Pancreas (tissue), 10 donors: ENCODE data around the gene PCK2. TPM values are rescaled to one million over a fixed set of nuclear protein-coding genes. Genes with fewer than 3 reads are reported as not detected.

Experiments used
- ATAC-seq, 4 donors: fragments of 200-7000 bp; cut with Tn5 transposase; one replicate each; pipeline versions ENCODE4 v1.8.0 to v1.9.1; 2020; ENCODE audit warnings: mild to moderate bottlenecking in 4 of 4, moderate library complexity in 4 of 4
- DNase-seq, 6 donors: peaks; one replicate each; pipeline ENCODE4 v3.0.0-alpha.2; 2020
- FAIRE-seq: peaks from 2 replicates; lab custom pipeline; 2012; peaks lifted over from hg19 to GRCh38; lab: Jason Lieb, UNC
- H3K27ac ChIP-seq, 4 donors: fragments of 200-600 bp; sonication (generic); 1 replicate in 3 of 4; 2 replicates in 1 of 4; pipeline versions ENCODE4 v1.5.0 to v1.8.0; 2020
- H3K27me3 ChIP-seq, 4 donors: fragments of 200-600 bp; one replicate each; pipeline ENCODE4 v1.8.0; 2021
- H3K36me3 ChIP-seq, 3 donors: fragments of 200-600 bp; sonication (generic) in 1 of 3; one replicate each; pipeline versions ENCODE4 v1.5.0 to v1.8.0; 2020 to 2021
- H3K4me1 ChIP-seq, 3 donors: fragments of 200-600 bp; one replicate each; pipeline ENCODE4 v1.8.0; 2021
- H3K4me3 ChIP-seq, 4 donors: fragments of 200-600 bp; sonication (generic) in 2 of 4; one replicate each; pipeline versions ENCODE4 v1.5.0 to v1.8.0; 2020 to 2021
- H3K9me3 ChIP-seq, 4 donors: fragments of 200-600 bp; one replicate each; pipeline ENCODE4 v1.8.0; 2021
- WGBS, 2 donors: extraction: QIAGEN DNeasy Blood & Tissue Kit; methylation state at CpG; one replicate each; pipeline ENCODE4 v1.1.7; 2013; 5-methylcytosine and 5-hydroxymethylcytosine counted together
- intact Hi-C, 3 donors: fragments of 100-400 bp; cut with DNase I; formaldehyde crosslinking; loops; one replicate each; pipeline versions ENCODE4 v1.11.1 to v1.14.2; 2022
- polyA plus RNA-seq, 2 donors: library from polyadenylated mRNA; stranded (reverse); fragments of 200-250 nt; gene quantifications; one replicate each; pipeline ENCODE4 v1.2.3, GENCODE V29; 2013
- total RNA-seq, 6 donors: library from RNA; stranded (reverse); fragmentation: NEBNext Ultra II Directional in 4 of 6; extraction: Animal tissue kit (Norgen Biotek cat#: 25700) in 4 of 6; gene quantifications; one replicate each; pipeline versions ENCODE4 v1.2.1 to v1.2.4, GENCODE V29; 2021 to 2023
- TF ChIP-seq, protein P1 (sequence below), 4 donors: fragments of 200-600 bp; sonication (generic) in 3 of 4; IDR thresholded peaks; one replicate each; pipeline versions ENCODE4 v1.5.0 to v1.8.0; 2021; ENCODE audit warnings: antibody characterized with exemption in 4 of 4
- donor health status: healthy with polysubstance abuse.
- donor health status: DM: no; HTN: no; CAD: no; lungs with moderate emphysema.
- donor health status: DM: no; HTN: no; CAD: no.
- donor health status: control.
- donor health status: control.
- donor health status: Bipolar disorder and iron deficiency.
- donor health status: DM: yes; HTN: yes; CAD: no.
- donor health status: DM: no; HTN: no; CAD: no.
- donor health status: DM: no; HTN: no; CAD: no.
- donor health status: DM: yes; HTN: yes; CAD: no.

PCK2 gene
- total and polyA plus RNA-seq, 8 donors: 12.8 to 146 (median 21.0) TPM

DNA sequence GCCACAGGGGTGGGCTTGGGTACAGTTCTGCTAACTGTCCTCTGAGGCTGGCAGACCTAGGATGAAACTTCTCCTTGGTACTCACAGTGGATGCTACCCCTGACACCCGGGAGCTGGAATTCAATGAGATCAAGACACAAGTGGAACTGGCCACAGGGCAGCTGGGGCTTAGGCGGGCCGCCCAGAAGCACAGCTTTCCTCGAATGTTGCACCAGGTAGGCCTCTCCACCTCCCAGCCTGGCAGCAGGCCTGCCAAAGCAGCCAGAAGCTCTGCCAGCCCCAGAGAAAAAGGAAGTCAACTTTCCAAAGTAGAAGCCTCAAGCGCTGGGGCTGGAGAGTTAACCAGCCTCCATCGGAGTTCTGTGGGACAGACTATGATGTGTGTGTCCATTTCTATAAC lies 23.1 kb downstream of the PCK2 start:
- ATAC-seq (no peak), FAIRE-seq (no peak), DNase-seq (peak in 5 of 6 donors; percentile 49 to 82 (median 64))
- Histone ChIP-seq H3K27me3 (no peaks in the 10 kb centered on the region), H3K27ac (no peak overlapping the region), H3K4me1 (peaks cover 0 to 19% (median 0%) of the 10 kb centered on the region in 3 donors), H3K9me3 (no peaks in the 10 kb centered on the region), H3K36me3 (peaks cover 4 to 48% (median 43%) of the 10 kb centered on the region in 3 donors), H3K4me3 (peak overlapping the region in 2 of 4 donors; percentile 52 to 61)
- 41 to 42% methylated on average over 6 of the region's 6 CpGs for WGBS, 2 donors
- TF ChIP-seq, protein P1, sequence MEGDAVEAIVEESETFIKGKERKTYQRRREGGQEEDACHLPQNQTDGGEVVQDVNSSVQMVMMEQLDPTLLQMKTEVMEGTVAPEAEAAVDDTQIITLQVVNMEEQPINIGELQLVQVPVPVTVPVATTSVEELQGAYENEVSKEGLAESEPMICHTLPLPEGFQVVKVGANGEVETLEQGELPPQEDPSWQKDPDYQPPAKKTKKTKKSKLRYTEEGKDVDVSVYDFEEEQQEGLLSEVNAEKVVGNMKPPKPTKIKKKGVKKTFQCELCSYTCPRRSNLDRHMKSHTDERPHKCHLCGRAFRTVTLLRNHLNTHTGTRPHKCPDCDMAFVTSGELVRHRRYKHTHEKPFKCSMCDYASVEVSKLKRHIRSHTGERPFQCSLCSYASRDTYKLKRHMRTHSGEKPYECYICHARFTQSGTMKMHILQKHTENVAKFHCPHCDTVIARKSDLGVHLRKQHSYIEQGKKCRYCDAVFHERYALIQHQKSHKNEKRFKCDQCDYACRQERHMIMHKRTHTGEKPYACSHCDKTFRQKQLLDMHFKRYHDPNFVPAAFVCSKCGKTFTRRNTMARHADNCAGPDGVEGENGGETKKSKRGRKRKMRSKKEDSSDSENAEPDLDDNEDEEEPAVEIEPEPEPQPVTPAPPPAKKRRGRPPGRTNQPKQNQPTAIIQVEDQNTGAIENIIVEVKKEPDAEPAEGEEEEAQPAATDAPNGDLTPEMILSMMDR (IDR thresholded peaks at IDR 0.05): no peak
- intact Hi-C loops: no loop called here

DNA sequence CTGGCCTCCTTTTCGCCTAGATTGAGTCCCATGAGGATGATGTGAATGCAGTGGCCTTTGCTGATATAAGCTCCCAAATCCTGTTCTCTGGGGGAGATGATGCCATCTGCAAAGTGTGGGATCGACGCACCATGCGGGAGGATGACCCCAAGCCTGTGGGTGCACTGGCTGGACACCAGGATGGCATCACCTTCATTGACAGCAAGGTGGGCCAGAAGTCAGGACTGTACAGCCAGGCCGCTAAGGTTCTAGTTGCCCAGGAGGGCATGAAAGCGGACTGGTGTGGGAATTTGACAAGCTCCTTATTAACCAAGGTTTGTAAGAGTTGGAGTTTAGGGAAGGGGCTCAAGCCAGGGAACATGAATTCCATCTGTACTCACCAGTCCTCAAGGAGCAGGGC lies 25.6 kb downstream of the PCK2 start:
- WGBS, 2 donors: 95 to 96% methylated on average over 6 of the region's 6 CpGs
- ATAC-seq: no peak
- Histone ChIP-seq H3K4me3 (no peak overlapping the region), H3K27ac (no peak overlapping the region), H3K36me3 (peaks cover 4 to 58% (median 57%) of the 10 kb centered on the region in 3 donors), H3K27me3 (no peaks in the 10 kb centered on the region), H3K9me3 (no peaks in the 10 kb centered on the region), H3K4me1 (peaks cover 0 to 16% (median 0%) of the 10 kb centered on the region in 3 donors)
- TF ChIP-seq, protein P1 (IDR thresholded peaks at IDR 0.05): no peak
- FAIRE-seq: no peak
- no peak for DNase-seq
- intact Hi-C loops: no loop called here

DNA sequence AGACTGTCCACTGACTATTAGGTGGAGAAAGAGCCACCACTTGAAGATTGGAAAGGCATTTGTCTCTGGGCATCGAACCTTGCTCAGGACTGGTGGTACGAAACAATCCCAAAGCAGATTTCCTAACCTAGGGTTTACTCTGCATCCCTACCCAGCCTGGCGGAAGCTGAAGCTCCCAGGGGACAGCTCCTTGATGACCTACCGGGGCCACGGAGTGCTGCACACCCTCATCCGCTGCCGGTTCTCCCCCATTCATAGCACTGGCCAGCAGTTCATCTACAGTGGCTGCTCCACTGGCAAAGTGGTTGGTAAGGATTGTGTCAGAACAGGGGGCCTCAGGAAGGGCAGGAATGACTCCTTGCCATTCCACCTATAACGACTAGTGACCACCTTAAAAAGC lies 27.1 kb downstream of the PCK2 start:
- H3K9me3 ChIP-seq: no peaks in the 10 kb centered on the region
- no peak overlapping the region for H3K27ac ChIP-seq
- DNase-seq (no peak), FAIRE-seq (no peak), ATAC-seq (no peak)
- TF ChIP-seq, protein P1 (IDR thresholded peaks at IDR 0.05): no peak
- H3K4me3 ChIP-seq: no peak overlapping the region
- peaks cover 0 to 10% (median 0%) of the 10 kb centered on the region in 3 donors for H3K4me1 ChIP-seq
- WGBS, 2 donors: 93 to 97% methylated on average over 8 of the region's 8 CpGs
- H3K27me3 ChIP-seq: no peaks in the 10 kb centered on the region
- intact Hi-C loops: no loop called here
- peaks cover 4 to 58% (median 57%) of the 10 kb centered on the region in 3 donors for H3K36me3 ChIP-seq

DNA sequence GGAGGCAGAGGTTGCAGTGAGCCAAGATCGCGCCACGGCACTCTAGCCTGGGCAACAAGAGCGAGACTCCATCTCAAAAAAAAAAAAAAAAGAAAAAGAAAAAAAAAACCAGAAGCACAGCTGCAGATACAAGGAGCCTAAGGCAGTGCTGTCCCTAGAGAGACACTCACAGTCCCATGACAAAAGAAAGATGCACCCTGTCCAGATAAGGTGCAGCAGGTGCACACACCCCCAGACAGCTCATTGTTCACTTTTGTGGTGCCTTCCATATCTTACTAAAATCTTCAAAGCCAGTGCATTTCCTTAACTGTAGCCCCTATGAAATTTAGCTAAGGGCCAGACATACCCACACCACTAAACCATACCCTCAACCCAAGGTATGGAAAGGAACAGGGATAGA lies 28.3 kb downstream of the PCK2 start:
- no peak for ATAC-seq
- Histone ChIP-seq H3K36me3 (peaks cover 4 to 57% (median 55%) of the 10 kb centered on the region in 3 donors), H3K9me3 (no peaks in the 10 kb centered on the region), H3K27me3 (no peaks in the 10 kb centered on the region), H3K4me1 (no peaks in the 10 kb centered on the region), H3K27ac (no peak overlapping the region), H3K4me3 (no peak overlapping the region)
- TF ChIP-seq, protein P1 (IDR thresholded peaks at IDR 0.05): no peak
- intact Hi-C loops: no loop called here
- no peak for FAIRE-seq
- no peak for DNase-seq
- WGBS, 2 donors: 95 to 97% methylated on average over 4 of the region's 4 CpGs

DNA sequence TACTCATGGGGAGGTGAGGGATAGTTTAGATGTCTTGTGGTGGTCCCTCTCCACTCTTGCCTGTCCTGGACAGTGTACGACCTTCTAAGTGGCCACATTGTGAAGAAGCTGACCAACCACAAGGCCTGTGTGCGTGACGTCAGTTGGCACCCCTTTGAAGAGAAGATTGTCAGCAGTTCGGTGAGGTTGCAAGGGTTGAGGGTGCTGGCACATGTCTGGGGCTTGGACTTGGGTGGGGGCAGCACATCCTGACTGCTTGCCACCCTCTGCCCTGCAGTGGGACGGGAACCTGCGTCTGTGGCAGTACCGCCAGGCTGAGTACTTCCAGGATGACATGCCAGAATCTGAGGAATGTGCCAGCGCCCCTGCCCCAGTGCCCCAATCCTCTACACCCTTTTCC lies 28.8 kb downstream of the PCK2 start:
- no peaks in the 10 kb centered on the region for H3K9me3 ChIP-seq
- H3K27ac ChIP-seq: no peak overlapping the region
- no peak for DNase-seq
- no peak for FAIRE-seq
- no peaks in the 10 kb centered on the region for H3K4me1 ChIP-seq
- no peak for ATAC-seq
- TF ChIP-seq, protein P1 (IDR thresholded peaks at IDR 0.05): no peak
- WGBS, 2 donors: 93 to 97% methylated on average over 8 of the region's 8 CpGs
- no peaks in the 10 kb centered on the region for H3K27me3 ChIP-seq
- no peak overlapping the region for H3K4me3 ChIP-seq
- peaks cover 4 to 53% (median 50%) of the 10 kb centered on the region in 3 donors for H3K36me3 ChIP-seq
- intact Hi-C loops: no loop called here
